ENCODE data around the gene LSAMP.

The LSAMP gene

DNA sequence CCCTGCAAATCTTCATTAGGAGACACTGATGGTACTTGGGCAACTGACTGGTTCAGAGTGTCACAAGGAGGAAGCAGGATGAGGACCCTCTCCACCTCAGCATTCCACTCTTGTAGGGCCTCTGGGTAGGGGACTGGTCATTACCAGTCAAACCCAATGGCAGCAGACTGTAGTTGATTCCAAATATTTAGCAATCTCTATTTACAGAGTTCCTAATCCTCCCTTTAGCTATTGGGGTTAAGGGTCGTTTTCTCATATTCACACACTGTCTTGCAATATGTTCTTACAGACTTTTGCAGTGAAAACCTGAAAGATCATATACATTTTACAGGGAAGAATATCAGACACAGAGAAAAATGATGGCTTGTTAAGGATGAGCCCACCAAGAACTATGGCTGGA, 424.3 kb downstream of the LSAMP start:
- DNase-seq (ENCODE audit: low spot score): no peak
- TF ChIP-seq, protein P1, sequence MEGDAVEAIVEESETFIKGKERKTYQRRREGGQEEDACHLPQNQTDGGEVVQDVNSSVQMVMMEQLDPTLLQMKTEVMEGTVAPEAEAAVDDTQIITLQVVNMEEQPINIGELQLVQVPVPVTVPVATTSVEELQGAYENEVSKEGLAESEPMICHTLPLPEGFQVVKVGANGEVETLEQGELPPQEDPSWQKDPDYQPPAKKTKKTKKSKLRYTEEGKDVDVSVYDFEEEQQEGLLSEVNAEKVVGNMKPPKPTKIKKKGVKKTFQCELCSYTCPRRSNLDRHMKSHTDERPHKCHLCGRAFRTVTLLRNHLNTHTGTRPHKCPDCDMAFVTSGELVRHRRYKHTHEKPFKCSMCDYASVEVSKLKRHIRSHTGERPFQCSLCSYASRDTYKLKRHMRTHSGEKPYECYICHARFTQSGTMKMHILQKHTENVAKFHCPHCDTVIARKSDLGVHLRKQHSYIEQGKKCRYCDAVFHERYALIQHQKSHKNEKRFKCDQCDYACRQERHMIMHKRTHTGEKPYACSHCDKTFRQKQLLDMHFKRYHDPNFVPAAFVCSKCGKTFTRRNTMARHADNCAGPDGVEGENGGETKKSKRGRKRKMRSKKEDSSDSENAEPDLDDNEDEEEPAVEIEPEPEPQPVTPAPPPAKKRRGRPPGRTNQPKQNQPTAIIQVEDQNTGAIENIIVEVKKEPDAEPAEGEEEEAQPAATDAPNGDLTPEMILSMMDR (IDR thresholded peaks at IDR 0.05; ENCODE audit: extremely low read depth, missing control alignments): no peak

DNA sequence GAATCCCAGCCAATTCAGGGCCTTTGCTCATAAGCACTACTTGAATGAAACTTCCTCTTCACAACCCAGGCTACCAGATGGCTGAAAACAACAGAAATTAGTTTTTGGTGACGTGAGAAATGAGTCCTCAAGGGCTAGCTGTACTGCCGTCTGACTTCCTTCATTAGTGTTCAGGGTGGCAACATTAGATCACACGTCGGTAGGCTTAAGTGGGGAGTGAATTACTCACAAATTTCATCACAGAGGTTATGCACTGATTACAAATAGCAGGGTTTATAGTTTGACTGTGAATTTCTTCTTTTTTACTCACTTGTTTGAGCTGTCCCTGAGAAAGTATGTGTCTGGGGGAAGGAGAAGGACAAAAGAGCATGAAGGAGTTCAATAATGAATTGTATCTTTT, 424.8 kb downstream of the LSAMP start:
- TF ChIP-seq, protein P1 (IDR thresholded peaks at IDR 0.05; ENCODE audit: extremely low read depth, missing control alignments): no peak
- DNase-seq (ENCODE audit: low spot score): peak; percentile 13

DNA sequence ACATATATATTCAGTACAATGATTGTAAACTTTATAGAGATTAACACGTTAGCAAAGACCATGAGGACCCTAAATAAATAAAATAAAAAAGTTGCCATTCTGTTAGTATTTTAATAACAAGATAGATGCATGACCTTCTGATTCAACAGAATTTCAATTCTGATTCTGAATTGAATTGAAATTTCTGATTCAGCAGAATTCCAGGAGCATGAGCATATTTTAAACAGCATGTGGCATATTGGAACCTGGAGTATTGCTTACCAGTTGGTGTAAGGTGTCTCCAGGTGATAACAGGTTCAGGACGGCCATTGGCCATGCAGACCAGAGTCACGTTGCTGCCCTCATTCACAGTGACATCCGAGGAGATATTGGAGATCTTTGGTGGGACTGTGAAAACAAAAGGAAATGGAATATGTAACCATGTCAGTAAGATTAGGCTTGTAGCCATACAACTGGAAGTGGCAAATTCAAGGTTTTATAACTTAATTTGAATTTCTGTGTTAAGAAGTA, 426.0 kb downstream of the LSAMP start:
- TF ChIP-seq, protein P1 (IDR thresholded peaks at IDR 0.05; ENCODE audit: extremely low read depth, missing control alignments): no peak
- no peak for DNase-seq (ENCODE audit: low spot score)

DNA sequence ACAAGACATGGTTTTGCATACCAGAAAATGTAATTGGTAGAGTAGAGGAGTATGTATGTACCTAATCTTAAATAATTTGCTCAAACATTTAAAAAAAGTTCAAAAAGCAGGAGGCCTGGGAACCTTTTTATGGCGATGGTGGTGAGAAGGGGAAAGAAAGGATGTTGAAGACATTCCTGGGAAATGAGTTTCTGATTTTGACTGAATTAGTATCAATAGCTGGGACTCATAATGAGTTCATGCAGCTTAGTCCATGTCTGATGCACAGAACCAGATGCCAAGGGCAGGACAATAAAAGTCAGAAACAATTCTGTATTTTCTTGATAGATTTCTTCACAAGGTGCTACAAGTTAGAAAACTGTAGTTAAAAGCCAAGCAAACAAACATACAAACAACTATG, 426.6 kb downstream of the LSAMP start:
- no peak for DNase-seq (ENCODE audit: low spot score)
- TF ChIP-seq, protein P1 (IDR thresholded peaks at IDR 0.05; ENCODE audit: extremely low read depth, missing control alignments): no peak

DNA sequence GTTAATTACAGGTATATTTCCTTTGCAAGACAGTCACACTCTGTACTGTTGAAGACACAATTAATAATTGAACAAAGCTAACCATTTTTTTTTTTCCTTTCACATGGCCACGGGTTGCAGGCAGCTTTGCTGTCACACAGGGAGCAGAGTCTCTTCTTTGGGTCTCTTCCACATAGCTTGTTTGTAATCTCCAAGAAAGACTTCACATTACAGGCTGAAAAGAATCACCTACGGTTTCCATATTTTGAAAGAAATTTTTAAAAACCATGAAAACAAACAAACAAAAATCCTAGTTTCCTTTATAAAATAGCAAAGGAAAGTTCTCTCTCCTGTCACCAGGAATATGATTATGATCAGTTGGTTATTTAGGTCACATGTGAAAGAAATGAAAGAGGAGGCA, 429.4 kb downstream of the LSAMP start:
- no peak for DNase-seq (ENCODE audit: low spot score)
- TF ChIP-seq, protein P1 (IDR thresholded peaks at IDR 0.05; ENCODE audit: extremely low read depth, missing control alignments): no peak

DNA sequence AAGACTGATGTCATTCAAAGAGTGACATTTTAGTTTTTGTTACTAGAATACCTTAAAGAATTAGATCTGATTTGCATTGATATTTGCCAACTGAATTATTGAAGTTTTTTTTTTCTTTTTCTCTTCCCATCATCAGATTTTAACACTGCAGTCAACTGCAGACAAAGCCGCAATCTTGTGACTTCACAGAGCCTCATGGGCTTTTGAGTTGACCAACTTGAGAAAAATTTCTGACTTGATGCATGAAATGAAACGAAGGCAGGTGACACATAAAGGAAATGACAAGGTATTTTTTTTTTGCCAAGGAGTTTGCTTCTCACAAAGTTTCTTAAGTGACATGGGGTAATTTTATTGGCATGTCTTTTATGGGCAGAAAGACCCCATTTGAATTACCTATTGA, 438.3 kb downstream of the LSAMP start:
- TF ChIP-seq, protein P1 (IDR thresholded peaks at IDR 0.05; ENCODE audit: extremely low read depth, missing control alignments): no peak
- no peak for DNase-seq (ENCODE audit: low spot score)

DNA sequence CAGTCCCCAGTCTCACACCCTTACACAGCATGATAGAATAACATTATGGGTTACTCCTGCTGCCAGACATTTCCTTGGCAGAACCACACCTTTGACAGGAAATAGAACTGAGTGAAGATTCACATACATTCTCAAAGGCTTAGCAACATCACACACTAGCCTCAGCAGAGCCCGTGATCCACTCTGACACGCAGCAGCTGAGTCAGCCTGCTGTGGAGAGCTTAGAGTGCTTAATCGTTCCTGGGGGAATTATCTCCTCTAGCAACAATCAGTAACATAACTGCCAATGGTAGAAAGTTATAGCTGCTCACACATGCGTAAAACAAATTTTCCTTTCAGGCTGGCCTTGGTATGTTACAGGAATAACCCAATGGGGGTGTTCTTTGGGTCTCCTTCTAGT, 439.9 kb downstream of the LSAMP start:
- TF ChIP-seq, protein P1 (IDR thresholded peaks at IDR 0.05; ENCODE audit: extremely low read depth, missing control alignments): no peak
- no peak for DNase-seq (ENCODE audit: low spot score)

Measured in GM20000 (cell line).